ENCODE measurements around the gene NFAM1. TPM values are rescaled to one million over a fixed set of nuclear protein-coding genes. Genes with fewer than 3 reads are reported as not detected.
A peak's percentile ranks its signal among the peaks of the same experiment; 100 is the strongest.

NFAM1 gene
- total RNA-seq, 8 experiments from 2014 or later, result 0.16 to 1.1 (median 0.54) TPM

- in situ Hi-C loops (cut with MboI; ENCODE audit: low pct_unique_long_range_greater_than_20kb in 2 of 9, low sequenced_read_pairs in 9 of 9, unreplicated experiment in 9 of 9), result no loop called here
- H3K4me3 ChIP-seq, result no peak overlapping the region
- peak in 1 of 8 experiments; percentile 50 for ATAC-seq (replicated peaks in 6 of 8)
- peak overlapping the region in 1 of 2 donors; percentile 36 for H3K27ac ChIP-seq
- peaks cover 22 to 29% of the 10 kb centered on the region in 2 donors for H3K4me1 ChIP-seq (replicated peaks in 1 of 2)
- WGBS, 10 experiments, result 40 to 81% (median 51%) methylated on average over 1 to 7 of the region's 7 CpGs; no CpG with 5 or more reads in 4 of the 10 experiments
Observed at GRCh38 chr22:42356533-42356932, 75.7 kb downstream of the NFAM1 start.

GRCh38 chr22:42353883-42354727, 78.1 kb downstream of the NFAM1 start:
- peaks cover 19 to 29% of the 10 kb centered on the region in 2 donors for H3K4me1 ChIP-seq (replicated peaks in 1 of 2)
- 20 to 100% (median 60%) methylated on average over 1 to 8 of the region's 10 CpGs; no CpG with 5 or more reads in 1 of the 10 experiments for WGBS, 10 experiments
- H3K27ac ChIP-seq, result peak overlapping the region; percentile 47 to 50
- in situ Hi-C loops (cut with MboI; ENCODE audit: low pct_unique_long_range_greater_than_20kb in 2 of 9, low sequenced_read_pairs in 9 of 9, unreplicated experiment in 9 of 9), result no loop called here
- H3K4me3 ChIP-seq, result no peak overlapping the region
- ATAC-seq (replicated peaks in 6 of 8), result peak in 7 of 8 experiments; percentile 52 to 95 (median 92)

DNA sequence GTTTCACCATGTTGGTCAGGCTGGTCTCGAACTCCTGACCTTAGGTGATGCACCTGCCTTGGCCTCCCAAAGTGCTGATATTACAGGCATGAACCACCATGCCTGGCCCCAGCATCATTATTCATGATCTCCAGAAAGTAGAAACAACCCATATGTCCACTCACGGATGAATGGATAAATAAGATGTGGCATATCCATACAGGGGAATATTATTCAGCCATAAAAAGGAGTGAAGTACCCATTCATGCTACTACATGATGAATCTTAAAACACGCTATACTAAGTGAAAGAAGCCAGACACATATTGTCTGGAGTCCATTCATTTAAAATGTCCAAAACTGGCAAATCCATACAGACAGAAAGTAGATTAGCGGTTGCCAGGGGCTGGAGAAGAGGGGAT, 81.8 kb downstream of the NFAM1 start:
- H3K4me1 ChIP-seq (replicated peaks in 1 of 2), result peaks cover 33 to 35% of the 10 kb centered on the region in 2 donors
- no peak overlapping the region for H3K27ac ChIP-seq
- ATAC-seq (replicated peaks in 6 of 8), result no peak
- in situ Hi-C loops (cut with MboI; ENCODE audit: low pct_unique_long_range_greater_than_20kb in 2 of 9, low sequenced_read_pairs in 9 of 9, unreplicated experiment in 9 of 9), result no loop called here
- H3K4me3 ChIP-seq, result no peak overlapping the region
- WGBS, 10 experiments, result 60 to 100% (median 97%) methylated on average over 1 to 4 of the region's 4 CpGs; no CpG with 5 or more reads in 1 of the 10 experiments

DNA sequence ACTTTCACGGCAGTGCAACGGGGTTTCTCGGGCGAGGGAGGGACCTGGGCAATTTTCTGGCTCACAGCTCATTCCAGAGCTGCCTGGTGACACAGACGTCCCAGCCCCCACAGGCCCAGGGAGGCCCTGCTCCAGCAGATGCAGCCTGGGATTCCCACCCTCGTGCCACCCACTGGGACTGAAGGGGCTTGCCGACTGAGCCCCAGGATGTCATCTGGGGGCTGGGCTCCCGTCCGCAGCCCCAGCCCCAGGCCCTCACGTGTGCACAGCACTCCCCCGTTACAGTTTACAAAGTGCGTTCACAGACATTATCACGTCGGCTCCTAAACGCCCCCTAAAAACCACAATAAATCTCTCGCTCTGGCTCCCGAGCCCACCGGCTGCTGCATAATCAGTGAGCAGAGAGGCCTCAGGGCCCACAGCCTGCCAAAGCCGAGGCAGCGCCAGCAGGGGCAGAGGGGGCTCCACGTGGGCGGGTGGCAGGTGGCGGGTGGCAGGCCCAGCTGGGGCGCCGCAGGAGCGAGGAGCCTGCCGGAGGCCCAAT, 84.8 kb downstream of the NFAM1 start:
- ATAC-seq (replicated peaks in 6 of 8), result peak in 5 of 8 experiments; percentile 69 to 79 (median 74)
- 0 to 20% (median 17%) methylated on average over 1 to 6 of the region's 27 CpGs; no CpG with 5 or more reads in 7 of the 10 experiments for WGBS, 10 experiments
- in situ Hi-C loops (cut with MboI; ENCODE audit: low pct_unique_long_range_greater_than_20kb in 2 of 9, low sequenced_read_pairs in 9 of 9, unreplicated experiment in 9 of 9), result no loop called here
- H3K4me1 ChIP-seq (replicated peaks in 1 of 2), result peaks cover 36 to 38% of the 10 kb centered on the region in 2 donors
- no peak overlapping the region for H3K4me3 ChIP-seq
- peak overlapping the region; percentile 30 to 65 for H3K27ac ChIP-seq

DNA sequence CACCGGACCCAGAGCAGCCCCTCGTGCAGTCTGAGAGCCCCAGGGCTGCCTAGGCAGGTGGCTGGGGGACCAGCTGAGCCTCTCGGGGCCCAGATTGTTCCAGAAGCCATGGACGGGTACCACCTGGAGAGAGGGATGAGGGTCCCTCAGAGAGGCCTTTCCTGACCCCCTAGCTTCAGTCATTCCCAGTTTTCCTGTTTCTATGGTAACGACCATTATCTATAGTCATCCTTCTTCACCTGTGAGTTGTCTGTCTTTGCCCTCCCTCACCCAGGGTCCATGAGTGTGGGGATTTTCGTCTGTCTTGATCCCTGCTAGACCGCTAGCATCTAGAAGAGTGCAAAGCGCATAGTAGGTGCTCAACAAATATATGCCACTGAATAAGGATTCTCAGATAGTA, 85.5 kb downstream of the NFAM1 start:
- Histone ChIP-seq H3K4me3 (no peak overlapping the region), H3K4me1 (replicated peaks in 1 of 2) (peaks cover 42 to 44% of the 10 kb centered on the region in 2 donors), H3K27ac (peak overlapping the region; percentile 30 to 65)
- in situ Hi-C loops (cut with MboI; ENCODE audit: low pct_unique_long_range_greater_than_20kb in 2 of 9, low sequenced_read_pairs in 9 of 9, unreplicated experiment in 9 of 9), result no loop called here
- 33 to 100% (median 80%) methylated on average over 1 to 7 of the region's 8 CpGs; no CpG with 5 or more reads in 3 of the 10 experiments for WGBS, 10 experiments
- no peak for ATAC-seq (replicated peaks in 6 of 8)

- peaks cover 50 to 52% of the 10 kb centered on the region in 2 donors for H3K4me1 ChIP-seq (replicated peaks in 1 of 2)
- in situ Hi-C loops (cut with MboI; ENCODE audit: low pct_unique_long_range_greater_than_20kb in 2 of 9, low sequenced_read_pairs in 9 of 9, unreplicated experiment in 9 of 9), result no loop called here
- no peak overlapping the region for H3K27ac ChIP-seq
- ATAC-seq (replicated peaks in 6 of 8), result no peak
- WGBS, 10 experiments, result 60 to 100% (median 92%) methylated on average over 1 to 2 of the region's 4 CpGs; no CpG with 5 or more reads in 7 of the 10 experiments
- H3K4me3 ChIP-seq, result no peak overlapping the region
Observed at GRCh38 chr22:42345458-42345857, 86.7 kb downstream of the NFAM1 start.

GRCh38 chr22:42344361-42344905, 87.8 kb downstream of the NFAM1 start:
- peak in 2 of 8 experiments; percentile 20 to 37 for ATAC-seq (replicated peaks in 6 of 8)
- H3K27ac ChIP-seq, result peak overlapping the region; percentile 90 to 91
- H3K4me3 ChIP-seq, result peak overlapping the region in 2 of 5 donors; percentile 44 to 48
- H3K4me1 ChIP-seq (replicated peaks in 1 of 2), result peaks cover 60 to 62% of the 10 kb centered on the region in 2 donors
- 63 to 100% (median 67%) methylated on average over 2 to 6 of the region's 31 CpGs; no CpG with 5 or more reads in 7 of the 10 experiments for WGBS, 10 experiments
- in situ Hi-C loops (cut with MboI; ENCODE audit: low pct_unique_long_range_greater_than_20kb in 2 of 9, low sequenced_read_pairs in 9 of 9, unreplicated experiment in 9 of 9), result no loop called here

- peak overlapping the region; percentile 90 to 91 for H3K27ac ChIP-seq
- ATAC-seq (replicated peaks in 6 of 8), result peak; percentile 13 to 80 (median 36)
- no CpG with 5 or more reads among the region's 97 CpGs for WGBS, 10 experiments
- H3K4me1 ChIP-seq (replicated peaks in 1 of 2), result peaks cover 68 to 70% of the 10 kb centered on the region in 2 donors
- peak overlapping the region; percentile 36 to 48 (median 38) for H3K4me3 ChIP-seq
- in situ Hi-C loops (cut with MboI; ENCODE audit: low pct_unique_long_range_greater_than_20kb in 2 of 9, low sequenced_read_pairs in 9 of 9, unreplicated experiment in 9 of 9), result no loop called here
Observed at GRCh38 chr22:42343531-42344081, 88.6 kb downstream of the NFAM1 start.

- peaks cover 69 to 73% of the 10 kb centered on the region in 2 donors for H3K4me1 ChIP-seq (replicated peaks in 1 of 2)
- peak overlapping the region; percentile 90 to 91 for H3K27ac ChIP-seq
- H3K4me3 ChIP-seq, result peak overlapping the region; percentile 36 to 48 (median 38)
- in situ Hi-C loops (cut with MboI; ENCODE audit: low pct_unique_long_range_greater_than_20kb in 2 of 9, low sequenced_read_pairs in 9 of 9, unreplicated experiment in 9 of 9), result no loop called here
- 0 to 85% (median 43%) methylated on average over 1 to 5 of the region's 22 CpGs; no CpG with 5 or more reads in 4 of the 10 experiments for WGBS, 10 experiments
- peak in 1 of 8 experiments; percentile 11 for ATAC-seq (replicated peaks in 6 of 8)
Observed at GRCh38 chr22:42343121-42343454, 89.1 kb downstream of the NFAM1 start.

- no peak for ATAC-seq (replicated peaks in 6 of 8)
- 50 to 100% (median 88%) methylated on average over 1 to 4 of the region's 11 CpGs; no CpG with 5 or more reads in 3 of the 10 experiments for WGBS, 10 experiments
- in situ Hi-C loops (cut with MboI; ENCODE audit: low pct_unique_long_range_greater_than_20kb in 2 of 9, low sequenced_read_pairs in 9 of 9, unreplicated experiment in 9 of 9), result no loop called here
- Histone ChIP-seq H3K4me3 (peak overlapping the region; percentile 36 to 48 (median 38)), H3K27ac (peak overlapping the region; percentile 91 to 94), H3K4me1 (replicated peaks in 1 of 2) (peaks cover 69 to 73% of the 10 kb centered on the region in 2 donors)
Observed at GRCh38 chr22:42342426-42343120, 89.6 kb downstream of the NFAM1 start.

- no peak for ATAC-seq (replicated peaks in 6 of 8)
- in situ Hi-C loops (cut with MboI; ENCODE audit: low pct_unique_long_range_greater_than_20kb in 2 of 9, low sequenced_read_pairs in 9 of 9, unreplicated experiment in 9 of 9), result no loop called here
- peaks cover 64 to 72% of the 10 kb centered on the region in 2 donors for H3K4me1 ChIP-seq (replicated peaks in 1 of 2)
- no peak overlapping the region for H3K4me3 ChIP-seq
- 100% methylated on average over 1 of the region's 4 CpGs; no CpG with 5 or more reads in 9 of the 10 experiments for WGBS, 10 experiments
- H3K27ac ChIP-seq, result peak overlapping the region; percentile 92 to 94
Observed at GRCh38 chr22:42341779-42342178, 90.4 kb downstream of the NFAM1 start.

- Histone ChIP-seq H3K27ac (peak overlapping the region; percentile 92 to 94), H3K4me1 (replicated peaks in 1 of 2) (peaks cover 63 to 67% of the 10 kb centered on the region in 2 donors), H3K4me3 (peak overlapping the region; percentile 9 to 31 (median 17))
- peak in 5 of 8 experiments; percentile 70 to 83 (median 76) for ATAC-seq (replicated peaks in 6 of 8)
- WGBS, 10 experiments, result 20% methylated on average over 1 of the region's 26 CpGs; no CpG with 5 or more reads in 9 of the 10 experiments
- in situ Hi-C loops (cut with MboI; ENCODE audit: low pct_unique_long_range_greater_than_20kb in 2 of 9, low sequenced_read_pairs in 9 of 9, unreplicated experiment in 9 of 9), result no loop called here
Observed at GRCh38 chr22:42340829-42341383, 91.3 kb downstream of the NFAM1 start.
